Measurements from ENCODE around the gene LTBP1.

- TF ChIP-seq POLR2AphosphoS5 (IDR thresholded peaks at IDR 0.05; ENCODE audit: insufficient read depth in 1 of 2, low read depth in 1 of 2) (no peak), CTCF (IDR thresholded peaks at IDR 0.05) (no peak)
These were observed 2.5 kb downstream of the LTBP1 start for GRCh38 chr2:32949260-32949659.

Measured in vagina (tissue), 2 donors.